Sigmoid colon (tissue), 4 donors: ENCODE measurements around the gene CPT1C.

Source experiments
- CTCF ChIP-seq, 4 experiments: fragments of 450-650 bp in 3 of 4; fragments of 200-600 bp in 1 of 4; IDR thresholded peaks; one replicate each; pipeline ENCODE4 v1.5.1; 2016 to 2019; ENCODE audit warnings: antibody characterized with exemption in 4 of 4, mild to moderate bottlenecking in 3 of 4, moderate library complexity in 2 of 4
- EP300 ChIP-seq, 4 donors: sonication (generic); formaldehyde crosslinking; IDR thresholded peaks; one replicate each; pipeline ENCODE4 v1.6.1; 2017; ENCODE audit warnings: antibody characterized with exemption in 4 of 4
- POLR2A ChIP-seq, 2 donors: fragments of 450-650 bp; IDR thresholded peaks; one replicate each; pipeline ENCODE4 v1.6.1; 2016; ENCODE audit warnings: antibody characterized with exemption in 2 of 2, mild to moderate bottlenecking in 2 of 2, moderate library complexity in 2 of 2
- POLR2AphosphoS5 ChIP-seq, 4 donors: sonication (generic); formaldehyde crosslinking; IDR thresholded peaks; one replicate each; pipeline ENCODE4 v1.6.1; 2017; ENCODE audit warnings: antibody characterized with exemption in 4 of 4

- no peak for TF ChIP-seq CTCF (IDR thresholded peaks at IDR 0.05)
- no peak for TF ChIP-seq POLR2A (IDR thresholded peaks at IDR 0.05)
- TF ChIP-seq POLR2AphosphoS5 (IDR thresholded peaks at IDR 0.05), result no peak
- no peak for TF ChIP-seq EP300 (IDR thresholded peaks at IDR 0.05)
These were observed 27.6 kb downstream of the CPT1C start for GRCh38 chr19:49718511-49718910.
